Measurements from ENCODE around the gene RCC2.
A peak's percentile ranks its signal among the peaks of the same experiment; 100 is the strongest.

The RCC2 gene

DNA sequence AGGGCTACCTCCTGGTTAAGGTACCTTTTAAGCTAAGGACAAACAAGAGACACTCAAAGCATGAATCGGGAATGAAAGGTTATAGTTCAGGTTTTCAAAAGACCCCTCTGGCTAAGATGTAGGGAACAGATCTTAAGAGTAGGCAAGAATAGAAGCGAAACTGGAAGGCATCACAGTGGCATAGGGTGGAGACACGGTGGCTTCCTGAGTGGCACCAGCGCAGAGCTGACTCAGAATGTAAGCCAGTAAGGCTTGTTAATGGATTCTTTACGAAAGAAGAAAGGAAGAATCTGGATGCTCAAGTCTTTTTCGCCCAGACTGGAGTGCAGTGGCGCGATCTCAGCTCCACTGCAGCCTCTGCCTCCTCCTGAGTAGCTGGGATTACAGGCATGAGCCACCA is 46.2 kb downstream of the RCC2 start:
- no peak overlapping the region for H3K27ac ChIP-seq
- no peak for DNase-seq (ENCODE audit: low read depth, low spot score)

DNA sequence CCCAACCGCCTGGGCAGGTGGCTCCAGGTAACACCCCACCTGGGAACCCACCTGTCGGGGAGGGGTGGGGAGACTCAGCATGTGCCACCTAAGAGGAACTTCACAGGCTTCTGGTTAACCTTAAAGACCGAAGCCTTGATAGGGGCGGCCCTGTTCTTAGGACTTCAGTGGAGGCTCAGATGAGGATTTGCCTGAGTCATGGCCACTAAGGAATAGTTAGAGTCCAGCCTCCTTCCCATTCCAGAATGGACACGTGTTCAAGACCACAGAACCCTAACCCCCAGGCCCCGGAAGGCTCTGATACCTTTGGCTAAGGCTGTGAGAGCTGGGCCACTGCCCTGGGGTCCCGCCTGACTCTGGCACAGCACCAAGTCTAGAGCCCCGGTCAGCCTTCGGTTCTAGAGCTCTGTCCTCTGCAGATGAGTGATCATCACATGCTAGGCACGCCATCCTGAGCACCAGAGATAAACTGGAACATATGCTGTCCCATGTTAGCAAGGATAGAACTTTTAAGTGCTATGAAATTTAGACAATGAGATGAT is 47.2 kb downstream of the RCC2 start:
- no peak for DNase-seq (ENCODE audit: low read depth, low spot score)
- H3K27ac ChIP-seq: no peak overlapping the region

DNA sequence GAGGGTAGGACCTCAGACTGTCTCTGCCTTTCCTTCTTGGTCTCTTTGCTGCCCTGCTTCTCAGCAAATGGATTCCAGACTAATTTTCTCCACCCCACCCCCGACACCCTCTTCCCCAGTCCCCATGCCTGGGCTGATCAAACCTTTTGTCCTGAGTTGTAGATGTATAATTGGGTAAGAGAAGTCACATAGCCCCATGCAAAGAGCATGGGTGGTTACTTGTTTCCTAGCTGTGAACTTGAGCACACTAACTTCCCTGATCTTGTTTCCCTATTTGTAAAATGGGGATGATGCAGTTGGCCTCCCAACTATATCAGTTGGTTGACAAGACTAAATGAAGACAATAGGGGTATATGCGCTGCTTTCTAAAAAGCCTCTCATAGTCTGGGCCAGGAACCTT is 58.3 kb downstream of the RCC2 start:
- DNase-seq (ENCODE audit: low read depth, low spot score): no peak
- no peak overlapping the region for H3K27ac ChIP-seq

DNA sequence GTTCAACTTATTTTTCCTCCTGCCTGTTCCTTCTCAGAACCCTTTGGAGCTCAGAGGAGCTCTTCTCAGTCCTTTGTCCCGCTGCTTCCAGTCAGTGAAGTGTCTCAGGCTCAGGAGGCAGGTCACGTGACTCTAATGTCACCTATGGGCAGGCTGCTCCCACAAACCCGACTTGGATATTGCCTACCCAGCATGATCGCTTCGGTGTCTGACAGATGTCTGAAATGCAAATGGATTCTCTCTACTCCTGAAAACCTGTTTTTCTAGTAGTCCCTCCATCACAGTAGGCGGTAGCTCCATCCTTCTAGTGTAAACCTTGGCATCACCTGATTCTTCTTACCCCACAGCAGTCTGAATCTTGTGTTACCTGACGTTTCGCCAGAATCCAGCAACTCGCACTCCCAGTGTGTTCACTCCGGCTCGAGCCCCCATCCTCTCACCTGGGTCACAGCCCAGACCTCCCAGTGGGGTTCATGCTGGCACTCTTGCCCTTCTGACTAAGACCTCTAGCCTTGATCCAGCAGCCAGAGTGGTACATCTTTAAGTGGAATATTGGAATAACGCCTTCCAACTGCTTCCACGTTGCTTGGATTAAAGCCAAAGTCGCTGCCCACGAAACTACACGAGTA is 62.0 kb downstream of the RCC2 start:
- no peak overlapping the region for H3K27ac ChIP-seq
- peak; percentile 18 for DNase-seq (ENCODE audit: low read depth, low spot score)

DNA sequence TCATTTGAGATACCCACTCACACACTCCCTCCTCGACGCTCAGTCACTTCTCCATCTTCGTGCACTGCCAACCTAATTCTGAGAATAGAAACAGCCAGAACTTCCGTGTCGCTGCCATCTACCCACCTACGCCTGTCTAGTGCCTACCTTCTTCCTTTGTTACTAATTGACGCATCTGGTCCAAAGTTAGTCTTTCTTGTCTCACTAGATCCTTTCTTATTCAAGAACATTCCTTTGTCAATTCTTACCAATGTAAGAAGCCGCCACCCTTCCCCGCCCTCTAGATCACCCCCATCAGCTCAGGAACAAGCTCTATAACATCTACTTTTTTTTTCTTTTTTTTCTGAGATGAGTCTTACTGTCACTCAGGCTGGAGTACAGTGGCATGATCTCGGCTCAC is 63.8 kb downstream of the RCC2 start:
- no peak for DNase-seq (ENCODE audit: low read depth, low spot score)
- H3K27ac ChIP-seq: no peak overlapping the region

DNA sequence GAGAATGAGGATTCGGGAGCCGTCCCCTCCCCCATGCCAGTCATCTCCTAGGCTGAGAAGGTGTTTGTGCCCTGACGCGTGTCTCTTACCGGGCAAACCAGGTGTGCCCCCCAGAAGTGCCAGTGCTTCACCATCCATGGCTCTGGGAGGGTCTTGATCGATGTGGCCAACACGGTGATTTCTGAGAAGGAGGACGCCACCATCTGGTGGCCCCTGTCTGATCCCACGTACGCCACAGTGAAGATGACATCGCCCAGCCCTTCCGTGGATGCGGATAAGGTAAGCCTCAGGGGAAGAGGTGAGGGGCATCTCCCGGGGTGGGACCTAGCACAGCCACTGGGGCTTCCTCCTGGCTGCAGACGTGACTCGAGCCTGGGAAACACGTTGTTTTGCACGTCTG is 66.5 kb downstream of the RCC2 start:
- no peak for DNase-seq (ENCODE audit: low read depth, low spot score)
- H3K27ac ChIP-seq: no peak overlapping the region

DNA sequence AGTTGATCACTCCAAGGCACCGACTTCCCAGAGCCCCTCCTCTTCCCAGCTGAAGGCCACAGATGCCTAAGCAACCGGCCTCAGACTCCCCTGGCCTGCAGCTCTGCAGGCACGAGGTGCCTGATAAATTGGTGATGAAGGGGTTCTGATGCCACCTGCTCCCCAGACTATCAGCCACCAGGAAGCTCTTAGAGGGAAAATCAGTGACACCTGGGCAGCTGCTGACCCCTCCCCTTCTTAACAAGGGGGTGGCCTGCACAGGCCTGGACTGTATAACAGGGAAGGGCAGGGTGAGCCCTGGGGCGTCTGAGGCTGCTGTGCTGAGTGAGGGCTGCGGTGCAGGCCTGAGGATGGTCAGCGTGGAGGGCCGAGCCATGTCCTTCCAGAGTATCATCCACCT is 67.6 kb downstream of the RCC2 start, which contains the start of gene PADI6:
TSS of gene PADI6 (plus strand) at position 301 of the 400 bp plus-strand sequence. CDS start at position 351, 50 bp downstream.
- no peak for DNase-seq (ENCODE audit: low read depth, low spot score)
- H3K27ac ChIP-seq: no peak within 1 kb of the TSS

DNA sequence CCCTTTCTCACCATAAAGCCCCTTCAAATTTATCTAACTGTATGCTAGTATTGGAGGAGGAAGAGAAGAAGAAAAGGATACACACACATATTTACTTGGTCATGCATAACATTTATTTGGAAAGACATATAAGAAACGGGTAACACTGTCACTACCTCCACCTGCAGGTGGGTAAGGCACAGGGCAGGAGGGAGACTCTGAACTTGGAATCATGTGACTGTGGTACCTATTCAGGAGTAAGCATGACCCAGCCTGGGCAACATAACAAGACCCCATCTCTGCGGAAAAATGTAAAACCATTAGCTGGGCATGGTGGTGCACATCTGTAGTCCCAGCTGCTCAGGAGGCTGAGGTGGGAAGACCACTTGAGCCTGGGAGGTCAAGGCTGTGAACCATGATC is 68.9 kb downstream of the RCC2 start:
- H3K27ac ChIP-seq: no peak overlapping the region
- DNase-seq (ENCODE audit: low read depth, low spot score): no peak

DNA sequence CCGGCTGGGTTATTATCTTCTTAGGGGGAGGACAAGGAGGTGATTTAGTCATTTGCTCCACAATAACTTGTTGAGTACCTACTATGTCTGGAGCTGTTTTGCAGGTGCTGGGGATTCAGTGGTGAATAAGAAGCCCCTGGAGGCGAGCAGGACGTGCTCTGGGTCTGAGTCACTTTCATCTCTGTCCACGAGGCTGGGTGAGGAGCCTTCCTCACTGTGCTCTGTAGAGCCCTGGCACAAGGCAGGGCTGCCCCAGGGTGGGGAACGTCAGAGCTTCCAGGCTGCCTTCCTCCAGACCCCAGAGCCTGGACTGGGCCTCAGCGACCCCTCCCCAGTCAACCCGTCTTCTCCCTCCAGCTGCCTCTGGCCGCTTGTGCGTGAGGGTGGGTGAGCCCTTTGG is 70.0 kb downstream of the RCC2 start:
- peak; percentile 68 for DNase-seq (ENCODE audit: low read depth, low spot score)
- peak overlapping the region; percentile 69 for H3K27ac ChIP-seq

DNA sequence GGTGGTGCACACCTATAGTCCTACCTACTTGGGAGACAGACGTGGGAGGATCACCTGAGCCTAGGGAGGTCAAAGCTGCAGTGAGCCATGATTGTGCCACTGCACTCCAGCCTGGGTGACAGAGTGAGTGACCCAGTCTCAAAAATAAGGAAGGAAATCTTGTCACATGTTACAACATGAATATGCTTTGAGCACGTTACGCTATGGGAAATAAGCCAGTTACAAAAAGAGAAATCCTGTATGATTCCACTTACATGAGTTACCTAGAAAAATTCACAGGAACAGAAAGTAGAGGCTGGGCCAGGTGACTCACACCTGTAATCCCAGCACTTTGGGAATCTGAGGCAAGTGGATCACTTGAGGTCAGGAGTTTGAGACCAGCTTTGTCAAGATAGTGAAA is 74.2 kb downstream of the RCC2 start:
- peak overlapping the region; percentile 65 for H3K27ac ChIP-seq
- peak; percentile 34 for DNase-seq (ENCODE audit: low read depth, low spot score)

DNA sequence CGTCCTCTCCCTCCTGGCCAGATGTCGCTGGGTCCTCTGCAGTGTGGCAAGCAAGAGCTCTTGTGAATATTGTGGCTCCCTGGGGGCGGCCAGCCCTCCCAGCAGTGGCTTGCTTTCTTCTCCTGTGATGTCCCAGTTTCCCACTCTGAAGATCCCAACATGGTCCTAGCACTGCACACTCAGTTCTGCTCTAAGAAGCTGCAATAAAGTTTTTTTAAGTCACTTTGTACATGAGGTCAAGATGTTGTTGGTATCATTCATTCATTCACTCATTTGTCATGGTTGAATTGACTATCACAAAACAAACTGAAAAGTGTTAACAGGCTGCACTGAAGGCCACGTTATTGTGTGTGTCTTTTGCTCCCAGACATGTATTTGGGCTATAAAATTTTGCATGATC is 75.7 kb downstream of the RCC2 start:
- no peak for DNase-seq (ENCODE audit: low read depth, low spot score)
- H3K27ac ChIP-seq: no peak overlapping the region

DNA sequence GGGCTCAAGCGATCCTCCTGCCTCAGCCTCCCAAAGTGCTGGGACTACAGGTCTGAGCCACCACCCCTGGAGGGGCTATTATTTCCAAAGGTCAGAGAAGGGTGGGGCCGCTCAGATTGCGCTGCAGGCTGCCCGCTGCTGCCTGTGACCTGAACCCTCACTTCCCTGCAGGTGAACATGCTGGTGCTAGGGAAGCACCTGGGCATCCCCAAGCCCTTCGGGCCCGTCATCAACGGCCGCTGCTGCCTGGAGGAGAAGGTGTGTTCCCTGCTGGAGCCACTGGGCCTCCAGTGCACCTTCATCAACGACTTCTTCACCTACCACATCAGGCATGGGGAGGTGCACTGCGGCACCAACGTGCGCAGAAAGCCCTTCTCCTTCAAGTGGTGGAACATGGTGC is 76.1 kb downstream of the RCC2 start:
- DNase-seq (ENCODE audit: low read depth, low spot score): no peak
- H3K27ac ChIP-seq: no peak overlapping the region

DNA sequence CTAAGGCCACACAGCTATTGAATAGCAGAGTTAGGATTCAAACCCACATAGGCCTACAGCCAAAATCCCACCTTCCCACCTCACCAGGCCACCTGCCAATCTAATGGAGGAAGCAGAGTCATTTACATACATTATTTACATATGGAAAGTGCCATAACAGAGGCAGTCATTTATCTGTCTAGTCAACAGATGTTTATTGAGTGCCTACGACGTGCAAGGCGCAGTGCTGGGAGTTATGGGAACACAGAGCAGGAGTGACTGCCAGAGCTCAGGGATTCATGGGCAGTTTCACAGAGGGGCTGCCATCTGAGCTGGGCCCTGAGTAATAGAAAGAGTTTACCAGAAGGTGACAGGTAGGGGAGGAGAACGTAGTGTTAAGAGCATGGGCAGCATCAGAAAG is 77.8 kb downstream of the RCC2 start:
- no peak for DNase-seq (ENCODE audit: low read depth, low spot score)
- H3K27ac ChIP-seq: no peak overlapping the region

DNA sequence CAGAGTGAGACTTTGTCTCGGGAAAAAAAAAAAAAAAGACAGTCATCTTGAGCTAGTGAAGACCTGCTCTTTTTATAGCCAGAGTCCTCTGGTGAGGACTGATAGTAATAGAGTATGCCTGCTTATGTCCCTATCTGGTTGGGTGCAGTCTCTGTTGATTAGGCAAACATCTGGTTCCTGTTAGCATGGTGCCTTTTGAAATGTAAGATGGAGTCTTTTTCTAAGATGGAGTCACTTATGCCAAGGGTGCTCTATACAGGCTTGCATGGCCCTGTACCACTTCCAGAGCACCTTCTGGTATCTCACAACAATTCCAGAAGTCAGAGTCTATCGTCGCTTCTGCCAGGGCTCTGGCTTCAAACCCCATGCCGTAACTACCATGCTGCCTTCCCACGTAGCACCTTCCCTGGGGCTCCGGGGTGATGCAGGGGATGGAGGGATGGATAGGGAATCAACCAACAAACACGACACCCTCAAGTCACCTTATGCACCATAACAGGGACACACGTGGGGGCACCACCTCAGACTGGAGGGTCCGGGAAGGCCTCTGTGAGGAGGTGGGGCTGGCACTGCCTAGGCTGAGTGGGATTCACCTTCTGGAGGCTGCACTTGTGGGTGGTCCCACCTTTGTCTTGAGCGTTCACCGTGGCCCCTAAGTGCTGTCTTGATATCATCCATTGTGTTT is 79.1 kb downstream of the RCC2 start:
- H3K27ac ChIP-seq: no peak overlapping the region
- DNase-seq (ENCODE audit: low read depth, low spot score): no peak

DNA sequence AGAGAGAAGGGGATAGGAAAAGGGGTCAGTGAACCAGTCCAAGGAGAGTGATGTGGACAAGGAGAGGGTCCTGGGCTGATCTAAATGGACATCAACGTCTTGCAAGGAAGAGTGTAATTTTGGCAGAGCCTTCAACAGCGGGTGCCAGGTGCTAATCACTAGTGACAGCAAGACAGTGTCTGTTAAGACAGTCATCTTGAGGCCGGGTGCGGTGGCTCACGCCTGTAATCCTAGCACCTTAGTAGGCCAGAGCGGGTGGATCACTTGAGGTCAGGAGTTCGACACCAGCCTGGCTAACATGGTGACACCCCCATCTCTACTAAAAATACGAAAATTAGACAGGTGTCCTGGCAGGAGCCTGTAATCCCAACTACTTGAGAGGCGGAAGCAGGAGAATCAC is 79.7 kb downstream of the RCC2 start:
- no peak for DNase-seq (ENCODE audit: low read depth, low spot score)
- no peak overlapping the region for H3K27ac ChIP-seq

DNA sequence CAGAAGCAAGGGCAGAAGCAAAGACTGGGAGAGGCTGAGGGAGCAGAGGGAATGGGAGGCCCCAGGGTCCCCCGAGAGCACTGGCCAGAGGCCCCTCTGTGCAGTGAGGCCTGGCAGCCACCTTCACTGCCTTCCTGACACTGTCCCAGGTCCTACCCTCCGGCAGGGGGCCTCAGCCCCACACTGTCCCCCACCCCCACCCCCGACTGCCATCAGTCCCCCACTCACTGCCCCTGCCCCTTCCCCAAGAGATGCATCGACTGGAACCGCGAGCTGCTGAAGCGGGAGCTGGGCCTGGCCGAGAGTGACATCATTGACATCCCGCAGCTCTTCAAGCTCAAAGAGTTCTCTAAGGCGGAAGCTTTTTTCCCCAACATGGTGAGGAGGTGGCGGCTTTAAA is 80.4 kb downstream of the RCC2 start:
- H3K27ac ChIP-seq: no peak overlapping the region
- no peak for DNase-seq (ENCODE audit: low read depth, low spot score)

DNA sequence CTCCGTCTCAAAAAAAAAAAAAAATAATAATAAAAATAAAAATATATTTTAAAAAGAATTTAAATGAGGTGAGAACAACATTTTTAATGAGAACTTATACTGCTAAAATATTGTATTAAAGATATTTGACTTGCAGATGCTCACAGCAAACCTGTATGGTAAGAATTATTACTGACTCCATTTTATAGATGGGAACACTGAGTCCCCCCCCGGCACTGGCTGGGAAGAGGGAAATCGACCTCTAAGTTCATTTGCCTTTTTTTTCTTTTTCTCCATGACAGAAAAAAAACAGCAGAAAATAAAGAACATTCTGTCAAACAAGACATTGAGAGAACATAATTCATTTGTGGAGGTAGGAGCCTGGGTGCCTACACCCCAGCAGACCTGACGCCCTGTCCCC is 80.9 kb downstream of the RCC2 start:
- no peak overlapping the region for H3K27ac ChIP-seq
- no peak for DNase-seq (ENCODE audit: low read depth, low spot score)
